A549 (cell line): ENCODE measurements around the gene SSNA1. TPM values are rescaled to one million over a fixed set of nuclear protein-coding genes. Genes with fewer than 3 reads are reported as not detected.

Source experiments
- ATAC-seq, 2 experiments: fragments of 200-7000 bp in 1 of 2; fragments of >200 bp in 1 of 2; cut with Nextera tagmentation in 1 of 2; cut with Tn5 transposase in 1 of 2; 3 replicates each; pipeline versions ENCODE4 v1.8.0 to v1.9.1; 2018 to 2020; ENCODE audit warnings: mild to moderate bottlenecking in 1 of 2, moderate library complexity in 1 of 2
- CTCF ChIA-PET: fragments of 300-600 bp; sonication (Branson Sonifier 250); formaldehyde crosslinking; extraction: SDS; loops from one replicate; lab custom pipeline; 2021; ENCODE audit warnings: antibody characterized with exemption, inconsistent platforms; lab: Yijun Ruan, JAX
- POLR2A ChIA-PET: fragments of 350-600 bp; formaldehyde crosslinking; extraction: SDS; loops from one replicate; lab custom pipeline; 2021; ENCODE audit warnings: antibody characterized with exemption, inconsistent platforms; lab: Yijun Ruan, JAX
- DNase-seq, 2 experiments: peaks; one replicate each; pipeline versions ENCODE4 v3.0.0 to v3.0.0-alpha.2; 2011 to 2016; ENCODE audit warnings: low read depth in 1 of 2, low spot score in 1 of 2
- FAIRE-seq: peaks from 2 replicates; lab custom pipeline; 2011; peaks lifted over from hg19 to GRCh38; lab: Jason Lieb, UNC
- H3K27ac ChIP-seq, 2 experiments: fragments of >200 bp; sonication (Bioruptor Twin); formaldehyde crosslinking; 3 replicates each; pipeline ENCODE4 v1.5.1; 2016 to 2017
- H3K4me1 ChIP-seq: fragments of >200 bp; sonication (Bioruptor Twin); formaldehyde crosslinking; 3 replicates; pipeline ENCODE4 v1.6.1; 2016
- H3K4me2 ChIP-seq: fragments of >200 bp; sonication (Bioruptor Twin); formaldehyde crosslinking; 3 replicates; pipeline ENCODE4 v1.6.1; 2016
- H3K4me3 ChIP-seq: fragments of >200 bp; sonication (Bioruptor Twin); formaldehyde crosslinking; 3 replicates; pipeline ENCODE4 v1.5.1; 2016
- H3K9me3 ChIP-seq: fragments of >200 bp; sonication (Bioruptor Twin); formaldehyde crosslinking; 3 replicates; pipeline ENCODE4 v1.6.1; 2016
- CBX2 ChIP-seq: fragments of 200-600 bp; sonication (generic); IDR thresholded peaks from 2 replicates; pipeline ENCODE4 v1.6.1; 2016; ENCODE audit warnings: low read depth, mild to moderate bottlenecking, borderline replicate concordance
- CBX8 ChIP-seq: fragments of 200-600 bp; sonication (generic); IDR thresholded peaks from 2 replicates; pipeline ENCODE4 v1.6.1; 2016
- CEBPB ChIP-seq, 2 experiments: fragments of >200 bp in 1 of 2; sonication (Bioruptor Twin) in 1 of 2; formaldehyde crosslinking in 1 of 2; IDR thresholded peaks; 2 replicates each; pipeline ENCODE4 v1.6.1; 2012 to 2016
- CHD2 ChIP-seq: fragments of 150-350 bp; IDR thresholded peaks from 2 replicates; pipeline ENCODE4 v1.6.1; 2014; ENCODE audit warnings: low read length; ENCODE audit not compliant: partially characterized antibody
- E2F6 ChIP-seq: IDR thresholded peaks from 2 replicates; pipeline ENCODE4 v1.6.1; 2012; ENCODE audit warnings: low read depth, borderline replicate concordance
- EHMT2 ChIP-seq: fragments of 200-600 bp; sonication (generic); IDR thresholded peaks from 2 replicates; pipeline ENCODE4 v1.6.1; 2016; ENCODE audit warnings: antibody characterized with exemption, low read depth, mild to moderate bottlenecking, moderate library complexity
- EP300 ChIP-seq, 2 experiments: fragments of >200 bp; sonication (Bioruptor Twin); formaldehyde crosslinking; IDR thresholded peaks; 2 replicates in 1 of 2; 3 replicates in 1 of 2; pipeline ENCODE4 v1.6.1; 2016 to 2017
- ESRRA ChIP-seq: fragments of 150-350 bp; IDR thresholded peaks from 2 replicates; pipeline ENCODE4 v1.6.1; 2014; ENCODE audit warnings: mild to moderate bottlenecking, low read length, borderline replicate concordance
- FOSB ChIP-seq: fragments of 250-450 bp; sonication (Bioruptor Pico); IDR thresholded peaks from 2 replicates; pipeline ENCODE4 v1.5.0; 2020; ENCODE audit warnings: mild to moderate bottlenecking, moderate library complexity
- FOSL2 ChIP-seq, 2 experiments: fragments of 450-650 bp in 1 of 2; fragments of >200 bp in 1 of 2; sonication (Bioruptor Twin) in 1 of 2; formaldehyde crosslinking; IDR thresholded peaks; 2 replicates each; pipeline versions ENCODE4 v1.5.0 to v1.6.1; 2016 to 2020; ENCODE audit warnings: mild to moderate bottlenecking in 1 of 2, moderate library complexity in 1 of 2
- GATA3 ChIP-seq: IDR thresholded peaks from 2 replicates; pipeline ENCODE4 v1.6.1; 2012; ENCODE audit warnings: borderline replicate concordance
- HDAC2 ChIP-seq: fragments of 200-600 bp; sonication (generic); IDR thresholded peaks from 2 replicates; pipeline ENCODE4 v1.6.1; 2016
- HES2 ChIP-seq: fragments of >200 bp; sonication (Bioruptor Twin); formaldehyde crosslinking; IDR thresholded peaks from 2 replicates; pipeline ENCODE4 v1.6.1; 2016
- HEYL ChIP-seq: fragments of 250-450 bp; sonication (Bioruptor Pico); IDR thresholded peaks from 2 replicates; pipeline ENCODE4 v1.8.0; 2021; ENCODE audit warnings: mild to moderate bottlenecking, moderate library complexity
- HMGXB4 ChIP-seq: fragments of 250-450 bp; sonication (Bioruptor Pico); IDR thresholded peaks from 2 replicates; pipeline ENCODE4 v1.5.0; 2021; ENCODE audit warnings: mild to moderate bottlenecking, moderate library complexity, borderline replicate concordance
- HOXB5 ChIP-seq: fragments of 250-450 bp; sonication (Bioruptor Pico); IDR thresholded peaks from 2 replicates; pipeline ENCODE4 v1.5.0; 2020; ENCODE audit warnings: mild to moderate bottlenecking, moderate library complexity
- KDM5A ChIP-seq: fragments of 200-600 bp; sonication (generic); IDR thresholded peaks from 2 replicates; pipeline ENCODE4 v1.6.1; 2016; ENCODE audit warnings: antibody characterized with exemption, mild to moderate bottlenecking
- MAX ChIP-seq: IDR thresholded peaks from 2 replicates; pipeline ENCODE4 v1.6.1; 2012
- NPAS2 ChIP-seq: fragments of 250-450 bp; sonication (Bioruptor Pico); IDR thresholded peaks from 2 replicates; pipeline ENCODE4 v1.8.0; 2022; ENCODE audit warnings: mild to moderate bottlenecking, moderate library complexity, borderline replicate concordance
- PBX3 ChIP-seq: IDR thresholded peaks from 2 replicates; pipeline ENCODE4 v1.6.1; 2012
- PHF8 ChIP-seq: fragments of 200-600 bp; sonication (generic); IDR thresholded peaks from 2 replicates; pipeline ENCODE4 v1.6.1; 2016; ENCODE audit warnings: low read depth, mild to moderate bottlenecking, antibody characterized with exemption, moderate library complexity, borderline replicate concordance
- POLR2A ChIP-seq: IDR thresholded peaks from 2 replicates; pipeline ENCODE4 v1.6.1; 2012; ENCODE audit warnings: mild to moderate bottlenecking, low read length
- RAD21 ChIP-seq, 2 experiments: fragments of >200 bp in 1 of 2; sonication (Bioruptor Twin) in 1 of 2; formaldehyde crosslinking in 1 of 2; IDR thresholded peaks in 1 of 2; conservative IDR thresholded peaks in 1 of 2; 2 replicates in 1 of 2; 3 replicates in 1 of 2; pipeline ENCODE4 v1.6.1; 2012 to 2018; ENCODE audit warnings: inconsistent platforms in 1 of 2
- RARB ChIP-seq: fragments of 250-450 bp; sonication (Bioruptor Pico); IDR thresholded peaks from 2 replicates; pipeline ENCODE4 v1.8.0; 2021; ENCODE audit warnings: mild to moderate bottlenecking, moderate library complexity
- REST ChIP-seq: fragments of 200-600 bp; sonication (generic); IDR thresholded peaks from 2 replicates; pipeline ENCODE4 v1.6.1; 2016; ENCODE audit warnings: antibody characterized with exemption, mild to moderate bottlenecking, moderate library complexity
- RNF2 ChIP-seq: fragments of 200-600 bp; sonication (generic); IDR thresholded peaks from 2 replicates; pipeline ENCODE4 v1.6.1; 2016; ENCODE audit warnings: low read depth, mild to moderate bottlenecking, antibody characterized with exemption, moderate library complexity, borderline replicate concordance
- TFCP2L1 ChIP-seq: fragments of 250-450 bp; sonication (Bioruptor Pico); IDR thresholded peaks from 2 replicates; pipeline ENCODE4 v1.5.0; 2021; ENCODE audit warnings: mild to moderate bottlenecking
- TP53 ChIP-seq: fragments of 250-450 bp; sonication (Bioruptor Pico); IDR thresholded peaks from 2 replicates; pipeline ENCODE4 v1.5.0; 2021; ENCODE audit warnings: mild to moderate bottlenecking, moderate library complexity
- ZNF302 ChIP-seq: fragments of 250-450 bp; sonication (Bioruptor Pico); IDR thresholded peaks from 2 replicates; pipeline ENCODE4 v1.9.0; 2021; ENCODE audit warnings: inconsistent platforms, mild to moderate bottlenecking, moderate library complexity
- ZSCAN20 ChIP-seq: fragments of 250-450 bp; sonication (Bioruptor Pico); IDR thresholded peaks from 2 replicates; pipeline ENCODE4 v1.8.0; 2022; ENCODE audit warnings: mild to moderate bottlenecking, moderate library complexity
- WGBS: methylation state at CpG from one replicate; pipeline ENCODE4 v1.1.6; 2017; ENCODE audit errors: missing lambda C conversion rate; 5-methylcytosine and 5-hydroxymethylcytosine counted together
- polyA plus RNA-seq, 4 experiments: library from polyadenylated mRNA; depleted of rRNA in 3 of 4; stranded (reverse); fragments of >200 nt; fragmentation: RNase III in 1 of 4; extraction: RNeasy Plus Mini Kit Qiagen cat#74134 plus additional on column Dnase treatment in 1 of 4; gene quantifications; 2 replicates in 3 of 4; 3 replicates in 1 of 4; pipeline ENCODE4 v1.2.3, GENCODE V29; 2011 to 2017

The SSNA1 gene
- polyA plus RNA-seq, 2 of the 4 experiments (the other 2 are of a cell fraction) = 54.1 to 102 TPM

GRCh38 chr9:137198051-137198901 is 9.8 kb downstream of the SSNA1 start:
- Histone ChIP-seq H3K27ac (no peak overlapping the region), H3K9me3 (no peaks in the 10 kb centered on the region)
- 85% methylated on average over 11 of the region's 19 CpGs for WGBS
- CTCF ChIA-PET = interaction anchor here (1.0 to 5.3 kb wide), 12 partner anchors 9 to 131 kb away, joined by 3 to 32 read pairs (median 4); partner anchors contain the start of genes ANAPC2, CYSRT1, LRRC26 and RNF224
- TF ChIP-seq HMGXB4 (CRISPR knock-in tag) (no peak), TP53 (CRISPR knock-in tag) (no peak), ESRRA (no peak), ZNF302 (CRISPR knock-in tag) (no peak), RAD21 (conservative IDR thresholded peaks at IDR 0.05 in 1 of 2, IDR thresholded peaks at IDR 0.05 in 1 of 2) (no peak), MAX (no peak), RNF2 (no peak), CBX8 (no peak), POLR2A (no peak), RARB (CRISPR knock-in tag) (no peak), KDM5A (no peak), EHMT2 (no peak), HEYL (CRISPR knock-in tag) (no peak), ZSCAN20 (CRISPR knock-in tag) (no peak), PBX3 (no peak), CEBPB (IDR thresholded peaks at IDR 0.05) (no peak), GATA3 (no peak)
- TF ChIP-seq, all 56 proteins: peak for 0
- FAIRE-seq (no peak), ATAC-seq (no peak), DNase-seq (no peak)
- peak overlapping the region; percentile 97; the same call in 2 of the 3 replicates for H3K4me2 ChIP-seq
- H3K4me1 ChIP-seq = peaks cover 45% of the 10 kb centered on the region
- H3K4me3 ChIP-seq = no peak overlapping the region
- POLR2A ChIA-PET = interaction anchor here (0.6 to 1.5 kb wide), 2 partner anchors 9 to 655 kb away, joined by 3 to 11 read pairs; partner anchors contain the start of genes ANAPC2 and SSNA1

- H3K4me2 ChIP-seq = peak overlapping the region; percentile 97
- DNase-seq = no peak
- no peak overlapping the region for H3K4me3 ChIP-seq
- ChIA-PET CTCF (interaction anchor here (0.9 to 5.3 kb wide), 13 partner anchors 10 to 131 kb away, joined by 3 to 32 read pairs (median 4); partner anchors contain the start of genes ANAPC2, LRRC26, RNF224 and SLC34A3), POLR2A (interaction anchor here (1.5 kb wide), 1 partner anchor 10 kb away, joined by 11 read pairs; the partner anchor contains the start of genes ANAPC2 and SSNA1)
- H3K27ac ChIP-seq = no peak overlapping the region
- H3K9me3 ChIP-seq = no peaks in the 10 kb centered on the region
- no peak for ATAC-seq
- 80% methylated on average over 4 of the region's 11 CpGs for WGBS
- peaks cover 47% of the 10 kb centered on the region for H3K4me1 ChIP-seq
- FAIRE-seq = no peak
- TF ChIP-seq FOSL2 (IDR thresholded peaks at IDR 0.05) (no peak), FOSL2 (CRISPR knock-in tag; IDR thresholded peaks at IDR 0.05) (no peak), CBX2 (no peak), E2F6 (no peak), HDAC2 (no peak), HES2 (no peak), EP300 (IDR thresholded peaks at IDR 0.05) (no peak), FOSB (no peak), PHF8 (no peak), HOXB5 (no peak), TFCP2L1 (CRISPR knock-in tag) (no peak), CHD2 (no peak), NPAS2 (CRISPR knock-in tag) (no peak), CBX8 (no peak), REST (no peak)
Observed at GRCh38 chr9:137198902-137199283, 10.4 kb downstream of the SSNA1 start.
